ENCODE results near the gene OR5B21. TPM values are rescaled to one million over a fixed set of nuclear protein-coding genes. Genes with fewer than 3 reads are reported as not detected.

Gene OR5B21
- total and polyA plus RNA-seq, 2 experiments from 2014 or later, result not detected

DNA sequence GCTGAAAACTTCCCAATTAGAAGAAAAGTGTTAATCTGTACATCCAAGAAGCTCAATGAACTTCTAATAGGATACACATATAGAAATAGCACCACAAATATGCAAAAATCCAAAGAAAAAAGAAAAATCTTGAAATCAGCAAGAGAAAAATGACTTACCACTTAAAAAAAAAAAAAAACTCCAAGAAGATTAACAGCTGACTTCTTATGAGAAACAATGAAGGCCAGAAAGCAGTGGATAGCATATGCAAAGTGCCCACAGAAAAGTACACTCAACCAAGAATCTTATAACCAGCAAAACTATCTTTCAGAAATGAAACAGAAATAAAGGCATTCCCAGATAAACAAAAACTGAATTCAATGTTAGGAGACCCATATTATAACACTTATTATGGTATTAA is 36.0 kb downstream of the OR5B21 start:
- Histone ChIP-seq H3K4me2 (ENCODE audit: unreplicated experiment) (no peak overlapping the region), H3K27ac (no peak overlapping the region), H3K27me3 (replicated peaks; ENCODE audit: insufficient read depth) (no peaks in the 10 kb centered on the region), H3K9me3 (ENCODE audit: low read depth) (no peaks in the 10 kb centered on the region), H2AFZ (no peak overlapping the region), H3K4me1 (ENCODE audit: insufficient read depth) (no peaks in the 10 kb centered on the region), H3K9me2 (ENCODE audit: insufficient read depth) (no peaks in the 10 kb centered on the region), H3F3A (ENCODE audit: insufficient read depth) (no peaks in the 10 kb centered on the region; the same call in 1 of the 2 replicates), H3K79me2 (ENCODE audit: insufficient read depth) (no peaks in the 10 kb centered on the region), H3K36me3 (ENCODE audit: low read depth) (no peaks in the 10 kb centered on the region), H4K20me1 (ENCODE audit: insufficient read depth) (no peaks in the 10 kb centered on the region), H3K4me3 (no peak overlapping the region), H3K9ac (no peak overlapping the region)
- in situ Hi-C loops (cut with MboI), result no loop called here
- TF ChIP-seq EZH2 (IDR thresholded peaks at IDR 0.05; ENCODE audit: insufficient read depth, poor library complexity, severe bottlenecking), result no peak
- no peak for TF ChIP-seq EZH2phosphoT487 (IDR thresholded peaks at IDR 0.05; ENCODE audit: insufficient read depth, low read depth)
- no peak for DNase-seq

DNA sequence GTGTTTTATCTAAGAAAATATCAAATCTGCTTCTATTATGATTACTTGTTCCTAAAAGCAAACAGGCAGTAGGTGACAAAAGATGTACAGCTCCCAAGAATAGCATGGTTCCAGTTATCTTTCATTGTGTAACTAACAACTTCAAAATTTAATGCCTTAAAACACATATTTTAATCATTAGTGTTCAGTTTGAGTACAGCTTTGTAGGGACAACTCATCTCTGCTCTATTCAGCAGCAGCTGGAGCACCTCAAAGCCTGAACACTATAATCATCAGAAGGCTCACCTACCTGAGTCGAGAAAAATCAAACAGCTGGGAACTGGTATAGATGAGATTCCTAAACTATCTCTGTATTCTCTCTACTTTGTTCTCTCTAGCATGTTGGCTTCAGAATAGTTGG is 41.6 kb downstream of the OR5B21 start:
- peak; percentile 46 for DNase-seq
- 21 to 33% methylated on average over 1 of the region's 1 CpG for WGBS, 2 experiments (ENCODE audit: low coverage in 1 of 2, low lambda C conversion rate in 2 of 2, missing lambda C conversion rate in 2 of 2)
- peaks cover 10% of the 10 kb centered on the region; the same call in 1 of the 2 replicates for H3F3A ChIP-seq (ENCODE audit: insufficient read depth)
- H3K4me3 ChIP-seq, result no peak overlapping the region
- H4K20me1 ChIP-seq (ENCODE audit: insufficient read depth), result no peaks in the 10 kb centered on the region
- H3K27me3 ChIP-seq (replicated peaks; ENCODE audit: insufficient read depth), result no peaks in the 10 kb centered on the region
- H3K27ac ChIP-seq, result no peak overlapping the region
- H3K9me3 ChIP-seq (ENCODE audit: low read depth), result no peaks in the 10 kb centered on the region
- in situ Hi-C loops (cut with MboI), result no loop called here
- H3K9ac ChIP-seq, result no peak overlapping the region
- TF ChIP-seq EZH2phosphoT487 (IDR thresholded peaks at IDR 0.05; ENCODE audit: insufficient read depth, low read depth) (no peak), EZH2 (IDR thresholded peaks at IDR 0.05; ENCODE audit: insufficient read depth, poor library complexity, severe bottlenecking) (no peak)
- H3K4me2 ChIP-seq (ENCODE audit: unreplicated experiment), result peak overlapping the region; percentile 16
- no peaks in the 10 kb centered on the region for H3K79me2 ChIP-seq (ENCODE audit: insufficient read depth)
- H2AFZ ChIP-seq, result no peak overlapping the region
- no peaks in the 10 kb centered on the region for H3K36me3 ChIP-seq (ENCODE audit: low read depth)
- H3K4me1 ChIP-seq (ENCODE audit: insufficient read depth), result peaks cover 10% of the 10 kb centered on the region; the same call in 1 of the 2 replicates
- H3K9me2 ChIP-seq (ENCODE audit: insufficient read depth), result no peaks in the 10 kb centered on the region

DNA sequence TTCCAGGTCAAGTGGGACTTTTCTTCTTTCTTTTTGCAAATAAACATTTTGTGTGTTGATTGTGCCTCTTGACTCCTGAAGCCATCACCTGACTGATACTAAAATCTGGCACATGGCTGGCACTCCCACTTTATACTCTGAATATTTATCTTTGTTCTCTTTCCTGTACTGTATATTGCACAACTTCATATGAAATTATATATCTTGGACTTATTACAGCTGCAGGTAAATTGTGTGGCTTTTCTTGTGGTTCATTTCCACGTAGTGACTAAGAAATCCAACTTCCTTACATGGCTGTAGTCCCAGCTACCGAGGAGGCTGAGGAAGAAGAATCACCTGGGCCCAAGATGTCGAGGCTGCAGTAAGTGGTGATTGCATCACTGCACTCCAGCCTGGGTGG is 42.2 kb downstream of the OR5B21 start:
- no peak overlapping the region for H3K9ac ChIP-seq
- WGBS, 2 experiments (ENCODE audit: low coverage in 1 of 2, low lambda C conversion rate in 2 of 2, missing lambda C conversion rate in 2 of 2), result 14 to 18% methylated on average over 3 of the region's 3 CpGs

More for the DNA sequence above, 42.2 kb downstream of the OR5B21 start:
- TF ChIP-seq EZH2 (IDR thresholded peaks at IDR 0.05; ENCODE audit: insufficient read depth, poor library complexity, severe bottlenecking), result no peak
- no peak for TF ChIP-seq EZH2phosphoT487 (IDR thresholded peaks at IDR 0.05; ENCODE audit: insufficient read depth, low read depth)
- in situ Hi-C loops (cut with MboI), result no loop called here
- Histone ChIP-seq H3K27ac (no peak overlapping the region), H3K4me2 (ENCODE audit: unreplicated experiment) (peak overlapping the region; percentile 16), H3K9me2 (ENCODE audit: insufficient read depth) (no peaks in the 10 kb centered on the region), H4K20me1 (ENCODE audit: insufficient read depth) (no peaks in the 10 kb centered on the region), H2AFZ (no peak overlapping the region), H3K36me3 (ENCODE audit: low read depth) (no peaks in the 10 kb centered on the region), H3F3A (ENCODE audit: insufficient read depth) (peaks cover 10% of the 10 kb centered on the region; the same call in 1 of the 2 replicates), H3K9me3 (ENCODE audit: low read depth) (no peaks in the 10 kb centered on the region), H3K27me3 (replicated peaks; ENCODE audit: insufficient read depth) (no peaks in the 10 kb centered on the region), H3K4me3 (no peak overlapping the region), H3K4me1 (ENCODE audit: insufficient read depth) (peaks cover 10% of the 10 kb centered on the region; the same call in 1 of the 2 replicates), H3K79me2 (ENCODE audit: insufficient read depth) (no peaks in the 10 kb centered on the region)
- DNase-seq, result peak; percentile 3

Other genes starting within 250 kb of the OR5B21 start
- gene OR10W1, start 239.8 kb downstream of the OR5B21 start, total RNA-seq (2014; rRNA removed; shearing (Covaris generic)), result not detected in 2 replicates
- gene OR10W1, start 239.8 kb downstream of the OR5B21 start, polyA plus RNA-seq (2016; fragmentation: Nextera tagmentation; extraction: Ambion mirVana), result not detected in 2 replicates
- not detected in 2 replicates for gene OR5B17, start 149.0 kb downstream of the OR5B21 start, total RNA-seq (2014; rRNA removed; shearing (Covaris generic))
- gene OR5B17, start 149.0 kb downstream of the OR5B21 start, polyA plus RNA-seq (2016; fragmentation: Nextera tagmentation; extraction: Ambion mirVana), result not detected in 2 replicates
- gene OR5B3, start 101.2 kb downstream of the OR5B21 start, total RNA-seq (2014; rRNA removed; shearing (Covaris generic)), result not detected in 2 replicates
- not detected in 2 replicates for gene OR5B3, start 101.2 kb downstream of the OR5B21 start, polyA plus RNA-seq (2016; fragmentation: Nextera tagmentation; extraction: Ambion mirVana)
- not detected in 2 replicates for gene OR5B2, start 80.0 kb downstream of the OR5B21 start, total RNA-seq (2014; rRNA removed; shearing (Covaris generic))
- gene OR5B2, start 80.0 kb downstream of the OR5B21 start, polyA plus RNA-seq (2016; fragmentation: Nextera tagmentation; extraction: Ambion mirVana), result not detected in 2 replicates
- not detected in 2 replicates for gene OR5B12, start 65.9 kb downstream of the OR5B21 start, total RNA-seq (2014; rRNA removed; shearing (Covaris generic))
- gene OR5B12, start 65.9 kb downstream of the OR5B21 start, polyA plus RNA-seq (2016; fragmentation: Nextera tagmentation; extraction: Ambion mirVana), result not detected in 2 replicates
- gene LPXN, start 67.8 kb upstream of the OR5B21 start, total RNA-seq (2014; rRNA removed; shearing (Covaris generic)), result 164 and 169 TPM in 2 replicates
- 134 and 139 TPM in 2 replicates for gene LPXN, start 67.8 kb upstream of the OR5B21 start, polyA plus RNA-seq (2016; fragmentation: Nextera tagmentation; extraction: Ambion mirVana)
- gene ZFP91, start 71.0 kb upstream of the OR5B21 start, total RNA-seq (2014; rRNA removed; shearing (Covaris generic)), result 58.8 and 59.0 TPM in 2 replicates
- gene ZFP91, start 71.0 kb upstream of the OR5B21 start, polyA plus RNA-seq (2016; fragmentation: Nextera tagmentation; extraction: Ambion mirVana), result 20.8 and 21.4 TPM in 2 replicates
- gene CNTF, start 114.6 kb upstream of the OR5B21 start, total RNA-seq (2014; rRNA removed; shearing (Covaris generic)), result 1.6 and 3.9 TPM in 2 replicates
- 0.23 and 0.46 TPM in 2 replicates for gene CNTF, start 114.6 kb upstream of the OR5B21 start, polyA plus RNA-seq (2016; fragmentation: Nextera tagmentation; extraction: Ambion mirVana)
- gene GLYAT, start 223.8 kb upstream of the OR5B21 start, total RNA-seq (2014; rRNA removed; shearing (Covaris generic)), result not detected in 2 replicates
- gene GLYAT, start 223.8 kb upstream of the OR5B21 start, polyA plus RNA-seq (2016; fragmentation: Nextera tagmentation; extraction: Ambion mirVana), result not detected in 2 replicates

Measured in GM23248 (cell line).